ENCODE data around the gene ATL3. TPM values are rescaled to one million over a fixed set of nuclear protein-coding genes. Genes with fewer than 3 reads are reported as not detected.

The ATL3 gene
- total RNA-seq, 6 experiments from 2014 or later, result 29.9 to 37.6 (median 32.4) TPM

DNA sequence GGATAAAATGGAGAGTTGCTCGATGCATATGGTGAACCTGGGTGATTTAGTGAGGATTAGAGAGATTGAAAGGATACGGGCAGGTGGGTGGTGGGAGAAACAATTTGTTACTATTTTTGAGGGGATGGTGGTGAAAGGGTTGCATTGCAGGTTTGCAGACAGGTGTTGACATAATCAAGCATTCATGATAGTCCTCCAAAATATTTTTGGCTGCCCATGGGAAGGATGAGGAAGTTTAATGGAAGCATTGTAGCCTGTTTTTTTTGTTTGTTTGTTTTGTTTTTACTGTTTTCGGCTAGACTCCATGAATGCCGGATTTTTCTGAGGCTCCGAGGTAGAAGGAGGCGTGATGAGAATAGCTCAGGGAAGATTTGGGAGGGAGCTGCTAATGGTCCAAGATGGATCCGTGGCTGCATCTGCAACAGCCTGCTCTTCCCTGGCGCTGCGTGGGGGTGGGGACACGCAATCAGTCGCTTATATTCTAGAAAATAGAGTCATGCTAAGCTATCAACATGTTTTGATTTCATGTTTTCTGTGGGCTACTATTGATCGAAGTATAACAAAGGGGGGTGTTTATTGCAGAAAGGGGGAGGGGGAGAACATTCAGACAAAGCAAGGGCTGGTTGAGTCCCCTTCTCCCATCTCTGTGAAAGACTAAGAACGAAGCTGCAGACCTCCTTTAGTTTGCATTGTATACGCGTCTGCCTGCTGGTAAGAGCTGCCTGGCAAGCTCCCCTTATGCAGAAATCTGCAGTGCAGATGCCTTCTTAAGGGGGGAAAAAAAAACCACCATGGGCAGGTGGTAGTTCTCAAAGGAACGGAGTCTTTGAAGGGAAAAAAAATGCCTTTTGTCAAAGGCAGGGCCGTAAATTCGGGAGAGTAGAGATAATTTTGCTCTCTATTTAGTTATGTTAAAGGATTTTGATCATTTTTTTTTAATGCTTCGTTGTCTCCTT is 11.2 kb upstream of the ATL3 start:
- H3K4me1 ChIP-seq, result peaks cover 0 to 14% (median 6%) of the 10 kb centered on the region in 4 donors
- intact Hi-C loops (cut with DNase I), result no loop called here
- no peaks in the 10 kb centered on the region for H3K9me3 ChIP-seq
- 13% methylated on average over 19 of the region's 19 CpGs for WGBS (ENCODE audit: insufficient coverage, low coverage, low lambda C conversion rate, missing lambda C conversion rate)
- H3K4me3 ChIP-seq, result peak overlapping the region; percentile 59 to 87 (median 74)
- no peak for TF ChIP-seq POLR2A (IDR thresholded peaks at IDR 0.05)
- peak in 1 of 4 donors; percentile 46 for TF ChIP-seq CTCF (IDR thresholded peaks at IDR 0.05)
- H3K27me3 ChIP-seq, result no peaks in the 10 kb centered on the region
- ATAC-seq (peak in 1 of 4 donors; percentile 2), DNase-seq (peak in 2 of 3 donors; percentile 24 to 56)
- H3K36me3 ChIP-seq, result no peaks in the 10 kb centered on the region
- peak overlapping the region; percentile 73 to 88 (median 87) for H3K27ac ChIP-seq

DNA sequence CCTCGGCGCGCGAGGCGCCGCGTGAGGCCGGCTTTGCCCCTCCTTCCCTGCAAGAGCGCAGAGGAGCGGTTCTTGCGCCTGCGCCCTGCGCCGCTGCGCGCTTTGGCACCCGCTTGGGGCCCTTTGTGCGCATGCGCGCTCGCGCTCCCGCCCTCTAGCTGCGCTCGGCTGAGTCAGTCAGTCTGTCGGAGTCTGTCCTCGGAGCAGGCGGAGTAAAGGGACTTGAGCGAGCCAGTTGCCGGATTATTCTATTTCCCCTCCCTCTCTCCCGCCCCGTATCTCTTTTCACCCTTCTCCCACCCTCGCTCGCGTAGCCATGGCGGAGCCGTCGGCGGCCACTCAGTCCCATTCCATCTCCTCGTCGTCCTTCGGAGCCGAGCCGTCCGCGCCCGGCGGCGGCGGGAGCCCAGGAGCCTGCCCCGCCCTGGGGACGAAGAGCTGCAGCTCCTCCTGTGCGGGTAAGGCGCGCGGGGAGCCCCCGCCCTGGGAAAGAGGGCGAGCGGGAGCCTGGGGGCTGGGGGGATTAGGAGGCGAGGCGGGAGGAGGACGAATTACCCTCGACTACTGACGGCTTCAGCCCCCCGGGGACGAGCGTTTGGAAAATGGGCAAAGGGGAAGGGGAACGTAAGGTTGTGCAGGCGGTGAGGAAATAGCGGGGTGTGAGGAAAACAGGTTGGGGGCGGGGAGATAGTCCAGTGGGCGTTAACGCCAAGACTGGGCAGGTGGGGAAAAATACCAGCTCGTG is 10.3 kb upstream of the ATL3 start, which contains the start of gene RTN3:
RTN3 (plus strand) TSS at position 180 of the 745 bp plus-strand sequence; CDS start at position 317, 137 bp downstream.
- H3K27ac ChIP-seq, result peak within 1 kb of the TSS; percentile 73 to 88 (median 87)
- peaks cover 0 to 14% (median 6%) of the 10 kb centered on the region in 4 donors for H3K4me1 ChIP-seq
- DNase-seq (peak; percentile 97 to 98 (median 98)), ATAC-seq (peak; percentile 94 to 97 (median 96))
- H3K9me3 ChIP-seq, result no peaks in the 10 kb centered on the region
- H3K4me3 ChIP-seq, result peak within 1 kb of the TSS; percentile 59 to 87 (median 74)
- H3K36me3 ChIP-seq, result no peaks in the 10 kb centered on the region
- intact Hi-C loops (cut with DNase I), result no loop called here
- TF ChIP-seq CTCF (IDR thresholded peaks at IDR 0.05) (peak in 3 of 4 donors; percentile 8 to 30 (median 12)), POLR2A (IDR thresholded peaks at IDR 0.05) (peak; percentile 98)
- no peaks in the 10 kb centered on the region for H3K27me3 ChIP-seq
- WGBS (ENCODE audit: insufficient coverage, low coverage, low lambda C conversion rate, missing lambda C conversion rate), result 0% methylated on average over 39 of the region's 74 CpGs

GRCh38 chr11:63680834-63681320 is 9.7 kb upstream of the ATL3 start:
- DNase-seq (no peak), ATAC-seq (peak in 1 of 4 donors; percentile 5)
- 25% methylated on average over 11 of the region's 18 CpGs for WGBS (ENCODE audit: insufficient coverage, low coverage, low lambda C conversion rate, missing lambda C conversion rate)
- Histone ChIP-seq H3K27ac (peak overlapping the region in 1 of 3 donors; percentile 87), H3K4me1 (peaks cover 0 to 14% (median 6%) of the 10 kb centered on the region in 4 donors), H3K27me3 (no peaks in the 10 kb centered on the region), H3K36me3 (no peaks in the 10 kb centered on the region), H3K9me3 (no peaks in the 10 kb centered on the region), H3K4me3 (peak overlapping the region; percentile 59 to 87 (median 74))
- intact Hi-C loops (cut with DNase I), result no loop called here
- no peak for TF ChIP-seq POLR2A (IDR thresholded peaks at IDR 0.05)
- TF ChIP-seq CTCF (IDR thresholded peaks at IDR 0.05), result no peak

GRCh38 chr11:63673579-63673978 is 2.4 kb upstream of the ATL3 start:
- Histone ChIP-seq H3K4me1 (peaks cover 0 to 13% (median 6%) of the 10 kb centered on the region in 4 donors), H3K4me3 (no peak overlapping the region), H3K9me3 (no peaks in the 10 kb centered on the region), H3K36me3 (no peaks in the 10 kb centered on the region), H3K27ac (no peak overlapping the region), H3K27me3 (no peaks in the 10 kb centered on the region)
- WGBS (ENCODE audit: insufficient coverage, low coverage, low lambda C conversion rate, missing lambda C conversion rate), result 82% methylated on average over 4 of the region's 4 CpGs
- TF ChIP-seq CTCF (IDR thresholded peaks at IDR 0.05), result no peak
- TF ChIP-seq POLR2A (IDR thresholded peaks at IDR 0.05), result no peak
- ATAC-seq (no peak), DNase-seq (no peak)
- intact Hi-C loops (cut with DNase I), result no loop called here

Data from right lobe of liver (tissue), 6 donors.